NCI-H226 (cell line): ENCODE measurements around the gene PCDHGC4.

ENCODE experiments used
- DNase-seq: peaks from one replicate; pipeline ENCODE4 v3.0.0-alpha.2; 2015

The PCDHGC4 gene

GRCh38 chr5:141490771-141491170 lies 5.9 kb downstream of the PCDHGC4 start:
- DNase-seq, result no peak

GRCh38 chr5:141491323-141492167 lies 6.7 kb downstream of the PCDHGC4 start:
- no peak for DNase-seq

GRCh38 chr5:141492168-141492885 lies 7.5 kb downstream of the PCDHGC4 start:
- DNase-seq, result no peak

- DNase-seq, result no peak
These were observed 8.9 kb downstream of the PCDHGC4 start for GRCh38 chr5:141493500-141494422.

GRCh38 chr5:141494761-141495452 lies 10.1 kb downstream of the PCDHGC4 start:
- no peak for DNase-seq

GRCh38 chr5:141495453-141495811 lies 10.6 kb downstream of the PCDHGC4 start:
- DNase-seq, result no peak

- DNase-seq, result no peak
These were observed 11.2 kb downstream of the PCDHGC4 start for GRCh38 chr5:141496038-141496437.

- DNase-seq, result no peak
These were observed 16.9 kb downstream of the PCDHGC4 start for GRCh38 chr5:141501761-141502160.

- no peak for DNase-seq
These were observed 18.9 kb downstream of the PCDHGC4 start for GRCh38 chr5:141503681-141504080.

GRCh38 chr5:141504216-141504615 lies 19.4 kb downstream of the PCDHGC4 start:
- no peak for DNase-seq

- DNase-seq, result no peak
These were observed 21.7 kb downstream of the PCDHGC4 start for GRCh38 chr5:141506381-141507155.

GRCh38 chr5:141507387-141508091 lies 22.7 kb downstream of the PCDHGC4 start:
- no peak for DNase-seq

- DNase-seq, result no peak
These were observed 23.6 kb downstream of the PCDHGC4 start for GRCh38 chr5:141508440-141508797.

GRCh38 chr5:141508798-141509611 lies 24.2 kb downstream of the PCDHGC4 start:
- peak; percentile 93 for DNase-seq

GRCh38 chr5:141510160-141510559 lies 25.3 kb downstream of the PCDHGC4 start:
- DNase-seq, result no peak

- no peak for DNase-seq
These were observed 26.2 kb downstream of the PCDHGC4 start for GRCh38 chr5:141510850-141511601.

GRCh38 chr5:141511771-141512325 lies 27.0 kb downstream of the PCDHGC4 start:
- no peak for DNase-seq

GRCh38 chr5:141512390-141512910 lies 27.6 kb downstream of the PCDHGC4 start:
- peak; percentile 29 for DNase-seq
